Measurements from ENCODE around the gene HMGB4.

- no peak for TF ChIP-seq CTCF (conservative IDR thresholded peaks at IDR 0.05; ENCODE audit: low read depth, low read length)
- TF ChIP-seq RAD21 (IDR thresholded peaks at IDR 0.05; ENCODE audit: low read length) = no peak
These were observed 35.8 kb upstream of the HMGB4 start for GRCh38 chr1:33828059-33828458.
